Lung (tissue), 12 donors: ENCODE measurements around the gene COL4A1. TPM values are rescaled to one million over a fixed set of nuclear protein-coding genes. Genes with fewer than 3 reads are reported as not detected.

Experiments
- ATAC-seq: fragments of 200-7000 bp; cut with Tn5 transposase; one replicate; pipeline ENCODE4 v1.9.1; 2020; ENCODE audit warnings: moderate number of reproducible peaks; ENCODE audit not compliant: insufficient read depth, low FRiP score
- DNase-seq, 3 donors: peaks; one replicate each; pipeline ENCODE4 v3.0.0-alpha.2; 2013 to 2017
- H3K27ac ChIP-seq, 2 donors: one replicate each; pipeline ENCODE4 v1.5.1; 2013; ENCODE audit warnings: mild to moderate bottlenecking in 2 of 2, moderate library complexity in 2 of 2, control low read depth in 1 of 2, inconsistent platforms in 1 of 2, low read depth in 1 of 2, low read length in 1 of 2
- H3K27me3 ChIP-seq, 3 donors: one replicate each; pipeline ENCODE4 v1.5.1; 2013; ENCODE audit warnings: low read length in 2 of 3; ENCODE audit not compliant: control insufficient read depth in 3 of 3, insufficient read depth in 3 of 3
- H3K36me3 ChIP-seq, 4 donors: one replicate each; pipeline ENCODE4 v1.5.1; 2013; ENCODE audit warnings: low read length in 4 of 4, mild to moderate bottlenecking in 1 of 4, moderate library complexity in 1 of 4; ENCODE audit not compliant: control insufficient read depth in 4 of 4, insufficient read depth in 4 of 4
- H3K4me1 ChIP-seq, 5 donors: one replicate each; pipeline ENCODE4 v1.5.1; 2013; ENCODE audit warnings: low read length in 5 of 5, mild to moderate bottlenecking in 2 of 5, moderate library complexity in 1 of 5; ENCODE audit not compliant: control insufficient read depth in 5 of 5, insufficient read depth in 5 of 5
- H3K4me3 ChIP-seq: one replicate; pipeline ENCODE4 v1.5.1; 2013; ENCODE audit warnings: mild to moderate bottlenecking, control low read depth, moderate library complexity
- H3K9ac ChIP-seq, 2 donors: one replicate each; pipeline ENCODE4 v1.5.1; 2013; ENCODE audit warnings: low read length in 2 of 2, control low read depth in 1 of 2; ENCODE audit not compliant: insufficient read depth in 1 of 2
- H3K9me3 ChIP-seq, 4 donors: one replicate each; pipeline ENCODE4 v1.5.1; 2013; ENCODE audit warnings: low read length in 3 of 4, mild to moderate bottlenecking in 1 of 4, moderate library complexity in 1 of 4; ENCODE audit not compliant: control insufficient read depth in 4 of 4, insufficient read depth in 3 of 4
- WGBS, 2 donors: extraction: QIAGEN DNeasy Blood & Tissue Kit; methylation state at CpG; one replicate each; pipeline ENCODE4 v1.1.7; 2013; 5-methylcytosine and 5-hydroxymethylcytosine counted together
- polyA plus RNA-seq, 2 donors: library from polyadenylated mRNA; stranded (reverse); fragments of 200-250 nt; gene quantifications; one replicate each; pipeline ENCODE4 v1.2.1, GENCODE V29; 2013
- total RNA-seq, 2 donors: library from RNA; depleted of rRNA in 1 of 2; stranded (reverse); fragments of >200 nt in 1 of 2; gene quantifications; one replicate each; pipeline ENCODE4 v1.2.1, GENCODE V29; 2014 to 2021
- TF ChIP-seq, protein P1 (sequence below): IDR thresholded peaks from 2 replicates; pipeline ENCODE4 v1.5.1; 2012; ENCODE audit warnings: mild to moderate bottlenecking; ENCODE audit errors: control extremely low read depth, extremely low read depth
- donor health status: control.
- donor health status: control.
- donor health status: Bipolar disorder and iron deficiency.
- donor health status: healthy.
- donor health status: DM: yes; HTN: yes; CAD: no.

The COL4A1 gene
- total and polyA plus RNA-seq, 4 donors: 114 to 1,051 (median 318) TPM

DNA sequence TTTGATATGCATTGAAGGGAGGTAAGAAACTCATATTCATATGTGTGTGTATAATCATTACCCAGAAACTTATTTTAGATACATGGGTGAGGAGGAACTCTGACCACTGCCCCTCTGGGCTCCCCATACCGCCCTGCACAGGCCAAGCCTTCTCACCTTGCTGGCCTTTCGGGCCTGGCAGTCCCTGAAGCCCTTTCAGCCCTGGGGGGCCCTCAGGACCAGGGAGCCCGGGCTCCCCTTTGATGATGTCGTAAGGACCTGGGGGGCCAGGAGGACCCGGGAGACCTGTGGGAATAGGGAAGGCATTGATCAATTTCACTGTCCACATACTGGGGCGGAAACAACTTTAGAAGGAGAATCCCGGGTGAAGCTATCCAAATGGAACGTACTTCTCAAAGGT lies 142.3 kb downstream of the COL4A1 start:
- no peak overlapping the region for H3K9ac ChIP-seq
- H3K4me1 ChIP-seq: peaks cover 0 to 9% (median 0%) of the 10 kb centered on the region in 5 donors
- H3K27me3 ChIP-seq: no peaks in the 10 kb centered on the region
- 90 to 92% methylated on average over 8 of the region's 8 CpGs for WGBS, 2 donors
- DNase-seq: no peak
- no peak overlapping the region for H3K4me3 ChIP-seq
- no peak for ATAC-seq
- H3K27ac ChIP-seq: no peak overlapping the region
- H3K36me3 ChIP-seq: peaks cover 23 to 49% (median 35%) of the 10 kb centered on the region in 4 donors
- no peaks in the 10 kb centered on the region for H3K9me3 ChIP-seq
- TF ChIP-seq, protein P1, sequence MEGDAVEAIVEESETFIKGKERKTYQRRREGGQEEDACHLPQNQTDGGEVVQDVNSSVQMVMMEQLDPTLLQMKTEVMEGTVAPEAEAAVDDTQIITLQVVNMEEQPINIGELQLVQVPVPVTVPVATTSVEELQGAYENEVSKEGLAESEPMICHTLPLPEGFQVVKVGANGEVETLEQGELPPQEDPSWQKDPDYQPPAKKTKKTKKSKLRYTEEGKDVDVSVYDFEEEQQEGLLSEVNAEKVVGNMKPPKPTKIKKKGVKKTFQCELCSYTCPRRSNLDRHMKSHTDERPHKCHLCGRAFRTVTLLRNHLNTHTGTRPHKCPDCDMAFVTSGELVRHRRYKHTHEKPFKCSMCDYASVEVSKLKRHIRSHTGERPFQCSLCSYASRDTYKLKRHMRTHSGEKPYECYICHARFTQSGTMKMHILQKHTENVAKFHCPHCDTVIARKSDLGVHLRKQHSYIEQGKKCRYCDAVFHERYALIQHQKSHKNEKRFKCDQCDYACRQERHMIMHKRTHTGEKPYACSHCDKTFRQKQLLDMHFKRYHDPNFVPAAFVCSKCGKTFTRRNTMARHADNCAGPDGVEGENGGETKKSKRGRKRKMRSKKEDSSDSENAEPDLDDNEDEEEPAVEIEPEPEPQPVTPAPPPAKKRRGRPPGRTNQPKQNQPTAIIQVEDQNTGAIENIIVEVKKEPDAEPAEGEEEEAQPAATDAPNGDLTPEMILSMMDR: no peak

DNA sequence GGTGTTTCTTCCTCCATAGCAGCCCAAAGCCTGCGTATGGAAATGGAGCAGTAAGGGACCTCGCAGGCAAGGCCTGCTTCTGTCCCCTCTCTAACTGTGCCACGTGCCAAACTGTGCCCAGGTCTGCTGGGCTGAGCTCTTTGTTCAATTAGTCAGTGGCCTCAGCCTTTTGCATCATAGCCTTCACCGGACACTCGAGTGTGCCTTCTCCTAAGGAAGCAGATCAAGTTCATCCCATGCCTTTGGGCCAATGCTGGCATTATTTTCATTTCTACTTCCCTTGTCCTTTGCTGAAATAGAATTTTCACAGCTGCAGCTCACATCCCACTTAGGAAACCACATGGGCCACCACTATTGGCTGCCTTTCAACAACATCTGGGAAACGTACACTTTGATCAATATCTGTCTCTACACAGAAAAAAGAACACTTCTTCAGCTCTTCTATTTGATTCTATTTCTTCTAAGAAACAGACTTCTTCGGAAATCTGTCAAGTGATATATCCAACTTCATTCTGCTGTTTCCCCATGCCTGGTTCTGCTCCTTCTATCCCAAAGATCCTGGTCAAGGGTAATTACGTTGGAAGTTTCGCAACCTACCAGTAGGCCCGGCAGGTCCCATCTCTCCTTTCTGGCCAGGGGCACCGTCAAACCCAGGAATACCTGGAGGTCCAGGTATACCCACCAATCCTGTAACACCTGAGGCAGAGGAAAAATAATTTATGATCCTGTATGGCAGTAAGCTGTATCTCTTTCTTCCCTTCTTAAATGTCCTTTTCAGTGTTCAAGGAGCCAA lies 143.9 kb downstream of the COL4A1 start:
- TF ChIP-seq, protein P1: no peak
- Histone ChIP-seq H3K9ac (no peak overlapping the region), H3K4me3 (no peak overlapping the region), H3K27me3 (no peaks in the 10 kb centered on the region), H3K36me3 (peaks cover 20 to 53% (median 41%) of the 10 kb centered on the region in 4 donors), H3K27ac (no peak overlapping the region), H3K9me3 (no peaks in the 10 kb centered on the region), H3K4me1 (peaks cover 0 to 4% (median 0%) of the 10 kb centered on the region in 5 donors)
- WGBS, 2 donors: 53 to 70% methylated on average over 11 of the region's 11 CpGs
- no peak for ATAC-seq
- peak in 2 of 3 donors; percentile 16 to 21 for DNase-seq

DNA sequence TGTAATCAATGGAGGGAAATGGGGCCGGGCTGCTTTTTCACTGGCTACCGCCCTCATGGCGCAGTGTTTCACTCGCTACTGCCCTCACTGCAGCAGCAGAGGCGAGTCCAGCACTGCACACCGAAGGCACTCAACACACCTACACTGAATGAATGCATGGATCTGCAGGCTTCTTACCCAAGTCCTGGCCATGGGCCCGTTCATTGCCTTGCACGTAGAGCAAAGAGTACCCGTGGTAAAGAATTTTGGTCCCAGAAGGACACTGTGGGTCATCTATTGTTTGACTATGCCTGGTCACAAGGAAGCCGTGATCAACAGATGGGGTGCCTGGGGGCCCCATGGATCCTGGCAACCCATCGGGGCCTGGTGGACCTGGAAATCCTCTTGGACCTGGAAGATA lies 144.9 kb downstream of the COL4A1 start:
- 90 to 91% methylated on average over 11 of the region's 11 CpGs for WGBS, 2 donors
- Histone ChIP-seq H3K27ac (no peak overlapping the region), H3K27me3 (no peaks in the 10 kb centered on the region), H3K9me3 (no peaks in the 10 kb centered on the region), H3K36me3 (peaks cover 16 to 51% (median 38%) of the 10 kb centered on the region in 4 donors), H3K9ac (no peak overlapping the region), H3K4me3 (no peak overlapping the region), H3K4me1 (peaks cover 0 to 4% (median 0%) of the 10 kb centered on the region in 5 donors)
- ATAC-seq (no peak), DNase-seq (no peak)
- TF ChIP-seq, protein P1: no peak
